ENCODE results near the gene SLC6A6.

Gene SLC6A6

GRCh38 chr3:14402304-14402811 lies at the start of gene SLC6A6:
Gene SLC6A6 (plus strand): TSS chr3:14402606. CDS start chr3:14443635, 41,029 bp downstream.
- peak; percentile 22 for DNase-seq

GRCh38 chr3:14353502-14353901 lies 48.9 kb upstream of the SLC6A6 start:
- DNase-seq, result no peak

GRCh38 chr3:14357463-14357862 lies 44.9 kb upstream of the SLC6A6 start:
- DNase-seq, result no peak

- DNase-seq, result peak; percentile 10
These were observed 43.8 kb upstream of the SLC6A6 start for GRCh38 chr3:14358426-14359211.

GRCh38 chr3:14359348-14359747 lies 43.1 kb upstream of the SLC6A6 start:
- no peak for DNase-seq

GRCh38 chr3:14360123-14360881 lies 42.1 kb upstream of the SLC6A6 start:
- DNase-seq, result no peak

- no peak for DNase-seq
These were observed 41.2 kb upstream of the SLC6A6 start for GRCh38 chr3:14361068-14361677.

- no peak for DNase-seq
These were observed 39.5 kb upstream of the SLC6A6 start for GRCh38 chr3:14362890-14363289.

- DNase-seq, result no peak
These were observed 39.0 kb upstream of the SLC6A6 start for GRCh38 chr3:14363379-14363778.

GRCh38 chr3:14363991-14364390 lies 38.4 kb upstream of the SLC6A6 start:
- DNase-seq, result no peak

- no peak for DNase-seq
These were observed 37.7 kb upstream of the SLC6A6 start for GRCh38 chr3:14364580-14365292.

GRCh38 chr3:14366248-14366647 lies 36.2 kb upstream of the SLC6A6 start:
- no peak for DNase-seq

GRCh38 chr3:14366915-14367823 lies 35.2 kb upstream of the SLC6A6 start:
- no peak for DNase-seq

GRCh38 chr3:14368146-14368545 lies 34.3 kb upstream of the SLC6A6 start:
- DNase-seq, result no peak

- DNase-seq, result no peak
These were observed 33.5 kb upstream of the SLC6A6 start for GRCh38 chr3:14368885-14369284.

- no peak for DNase-seq
These were observed 32.4 kb upstream of the SLC6A6 start for GRCh38 chr3:14369675-14370669.

- no peak for DNase-seq
These were observed 31.5 kb upstream of the SLC6A6 start for GRCh38 chr3:14370720-14371572.

GRCh38 chr3:14371573-14372474 lies 30.6 kb upstream of the SLC6A6 start:
- DNase-seq, result no peak

All from NCI-H1694 (cell line).